Measurements from ENCODE around the gene C4orf33. TPM values are rescaled to one million over a fixed set of nuclear protein-coding genes. Genes with fewer than 3 reads are reported as not detected.
"Not testable (repeated sequence)": the region's sequence is repeated elsewhere in the genome, so short reads cannot be mapped to it uniquely, and the experiment has no call there.

Gene C4orf33
- polyA plus RNA-seq (2012; ENCODE audit: insufficient read depth, insufficient read length), result 12.3 TPM

- DNase-seq (ENCODE audit: low read depth, low spot score), result peak; percentile 78
- H3K4me3 ChIP-seq (ENCODE audit: low read length), result peak within 1 kb of the TSS; percentile 78
Measured at GRCh38 chr4:129095811-129096454, at the start of gene C4orf33. Gene C4orf33 (plus strand): TSS chr4:129096152. CDS start chr4:129102611, 6,459 bp downstream.

GRCh38 chr4:129059028-129059427, 36.9 kb upstream of the C4orf33 start:
- no peak overlapping the region for H3K4me3 ChIP-seq (ENCODE audit: low read length)
- no peak for DNase-seq (ENCODE audit: low read depth, low spot score)

- DNase-seq (ENCODE audit: low read depth, low spot score), result no peak
- H3K4me3 ChIP-seq (ENCODE audit: low read length), result no peak overlapping the region
Measured at GRCh38 chr4:129062580-129062979, 33.4 kb upstream of the C4orf33 start.

GRCh38 chr4:129063640-129064039, 32.3 kb upstream of the C4orf33 start:
- DNase-seq (ENCODE audit: low read depth, low spot score), result no peak
- no peak overlapping the region for H3K4me3 ChIP-seq (ENCODE audit: low read length)

GRCh38 chr4:129064717-129065116, 31.2 kb upstream of the C4orf33 start:
- DNase-seq (ENCODE audit: low read depth, low spot score), result no peak
- no peak overlapping the region for H3K4me3 ChIP-seq (ENCODE audit: low read length)

- not testable (repeated sequence) for DNase-seq (ENCODE audit: low read depth, low spot score); H3K4me3 ChIP-seq (ENCODE audit: low read length)
Measured at GRCh38 chr4:129069537-129069936, 26.4 kb upstream of the C4orf33 start.

GRCh38 chr4:129077326-129077725, 18.6 kb upstream of the C4orf33 start:
- H3K4me3 ChIP-seq (ENCODE audit: low read length), result no peak overlapping the region
- no peak for DNase-seq (ENCODE audit: low read depth, low spot score)

GRCh38 chr4:129080129-129080528, 15.8 kb upstream of the C4orf33 start:
- H3K4me3 ChIP-seq (ENCODE audit: low read length), result no peak overlapping the region
- no peak for DNase-seq (ENCODE audit: low read depth, low spot score)

- no peak overlapping the region for H3K4me3 ChIP-seq (ENCODE audit: low read length)
- no peak for DNase-seq (ENCODE audit: low read depth, low spot score)
Measured at GRCh38 chr4:129082302-129082701, 13.7 kb upstream of the C4orf33 start.

GRCh38 chr4:129085472-129085871, 10.5 kb upstream of the C4orf33 start:
- H3K4me3 ChIP-seq (ENCODE audit: low read length), result no peak overlapping the region
- no peak for DNase-seq (ENCODE audit: low read depth, low spot score)

- DNase-seq (ENCODE audit: low read depth, low spot score), result no peak
- no peak overlapping the region for H3K4me3 ChIP-seq (ENCODE audit: low read length)
Measured at GRCh38 chr4:129087516-129087915, 8.4 kb upstream of the C4orf33 start.

GRCh38 chr4:129092631-129093190, 3.2 kb upstream of the C4orf33 start:
- no peak for DNase-seq (ENCODE audit: low read depth, low spot score)
- H3K4me3 ChIP-seq (ENCODE audit: low read length), result peak overlapping the region; percentile 82

- peak within 1 kb of the TSS; percentile 82 for H3K4me3 ChIP-seq (ENCODE audit: low read length)
- peak; percentile 94 for DNase-seq (ENCODE audit: low read depth, low spot score)
Measured at GRCh38 chr4:129093191-129093920, 2.6 kb upstream of the C4orf33 start, which contains the start of gene SCLT1. Gene SCLT1 (minus strand): TSS chr4:129093539. CDS start chr4:129093103, 436 bp downstream.

GRCh38 chr4:129094347-129094746, 1.6 kb upstream of the C4orf33 start:
- peak overlapping the region; percentile 82 for H3K4me3 ChIP-seq (ENCODE audit: low read length)
- no peak for DNase-seq (ENCODE audit: low read depth, low spot score)

- no peak for DNase-seq (ENCODE audit: low read depth, low spot score)
Measured at GRCh38 chr4:129098531-129099001, 2.6 kb downstream of the C4orf33 start.

GRCh38 chr4:129109965-129110824, 14.2 kb downstream of the C4orf33 start:
- no peak for DNase-seq (ENCODE audit: low read depth, low spot score)
- no peak overlapping the region for H3K4me3 ChIP-seq (ENCODE audit: low read length)

More at GRCh38 chr4:129098531-129099001, 2.6 kb downstream of the C4orf33 start:
- H3K4me3 ChIP-seq (ENCODE audit: low read length), result no peak overlapping the region

- DNase-seq (ENCODE audit: low read depth, low spot score), result no peak
- no peak overlapping the region for H3K4me3 ChIP-seq (ENCODE audit: low read length)
Measured at GRCh38 chr4:129110931-129111330, 15.0 kb downstream of the C4orf33 start.

- no peak overlapping the region for H3K4me3 ChIP-seq (ENCODE audit: low read length)
- no peak for DNase-seq (ENCODE audit: low read depth, low spot score)
Measured at GRCh38 chr4:129111919-129112318, 16.0 kb downstream of the C4orf33 start.

- DNase-seq (ENCODE audit: low read depth, low spot score), result no peak
- no peak overlapping the region for H3K4me3 ChIP-seq (ENCODE audit: low read length)
Measured at GRCh38 chr4:129113434-129113833, 17.5 kb downstream of the C4orf33 start.

All from Jurkat, Clone E6-1 (cell line).